Prostate gland (tissue), 2 donors: Measurements from ENCODE around the gene SPATS2. TPM values are rescaled to one million over a fixed set of nuclear protein-coding genes. Genes with fewer than 3 reads are reported as not detected.

Experiments
- DNase-seq: peaks from one replicate; pipeline ENCODE4 v3.0.0-alpha.2; 2019; ENCODE audit warnings: low spot score
- H3K27ac ChIP-seq, 2 donors: fragments of 200-600 bp; sonication (generic); 2 replicates each; pipeline ENCODE4 v1.5.1; 2017 to 2019
- H3K27me3 ChIP-seq: fragments of 200-600 bp; sonication (generic); replicated peaks from 2 replicates; pipeline ENCODE4 v1.5.1; 2019; ENCODE audit not compliant: insufficient read depth
- H3K36me3 ChIP-seq, 2 donors: fragments of 200-600 bp; sonication (generic); 1 replicate in 1 of 2; 2 replicates in 1 of 2; pipeline versions ENCODE4 v1.5.1 to v1.8.1; 2017 to 2019
- H3K4me1 ChIP-seq: fragments of 200-600 bp; sonication (generic); replicated peaks from 2 replicates; pipeline ENCODE4 v1.5.1; 2019
- H3K4me3 ChIP-seq, 2 donors: fragments of 200-600 bp; sonication (generic); 2 replicates each; pipeline ENCODE4 v1.5.1; 2017 to 2019
- H3K9me3 ChIP-seq: fragments of 200-600 bp; sonication (generic); 2 replicates; pipeline ENCODE4 v1.5.1; 2017
- CTCF ChIP-seq, 4 experiments: fragments of 200-600 bp in 2 of 4; fragments of 450-650 bp in 2 of 4; sonication (generic) in 2 of 4; IDR thresholded peaks; 1 replicate in 3 of 4; 2 replicates in 1 of 4; pipeline ENCODE4 v1.5.1; 2016 to 2019; ENCODE audit warnings: antibody characterized with exemption in 4 of 4, mild to moderate bottlenecking in 2 of 4, moderate library complexity in 2 of 4
- POLR2A ChIP-seq: fragments of 450-650 bp; IDR thresholded peaks from one replicate; pipeline ENCODE4 v1.6.1; 2016; ENCODE audit warnings: antibody characterized with exemption, mild to moderate bottlenecking
- POLR2AphosphoS5 ChIP-seq: sonication (generic); formaldehyde crosslinking; IDR thresholded peaks from one replicate; pipeline ENCODE4 v1.6.1; 2017; ENCODE audit warnings: antibody characterized with exemption
- WGBS: methylation state at CpG from one replicate; pipeline ENCODE4 v1.1.5; 2018; 5-methylcytosine and 5-hydroxymethylcytosine counted together
- intact Hi-C: fragments of 100-400 bp; cut with DNase I; formaldehyde crosslinking; loops from one replicate; pipeline ENCODE4 v1.14.2; 2022
- total RNA-seq, 2 donors: library from RNA; depleted of rRNA; stranded (reverse); fragments of >200 nt; gene quantifications; one replicate each; pipeline ENCODE4 v1.1.0, GENCODE V29; 2016

The SPATS2 gene
- total RNA-seq, 2 donors from 2014 or later = 30.1 to 34.2 TPM

- 83% methylated on average over 18 of the region's 18 CpGs for WGBS
- TF ChIP-seq POLR2AphosphoS5 (no peak), POLR2A (no peak), CTCF (IDR thresholded peaks at IDR 0.05) (no peak)
- no peak overlapping the region for H3K4me3 ChIP-seq
- no peaks in the 10 kb centered on the region for H3K9me3 ChIP-seq
- no peaks in the 10 kb centered on the region for H3K36me3 ChIP-seq
- H3K27ac ChIP-seq = no peak overlapping the region
- intact Hi-C loops = no loop called here
- H3K27me3 ChIP-seq = no peaks in the 10 kb centered on the region
- DNase-seq = no peak
- H3K4me1 ChIP-seq = no peaks in the 10 kb centered on the region
Measured at GRCh38 chr12:49388682-49389386, 21.6 kb downstream of the SPATS2 start.

GRCh38 chr12:49389387-49389703 lies 22.1 kb downstream of the SPATS2 start:
- Histone ChIP-seq H3K36me3 (no peaks in the 10 kb centered on the region), H3K9me3 (no peaks in the 10 kb centered on the region), H3K4me3 (no peak overlapping the region), H3K4me1 (no peaks in the 10 kb centered on the region), H3K27ac (no peak overlapping the region), H3K27me3 (no peaks in the 10 kb centered on the region)
- TF ChIP-seq POLR2AphosphoS5 (no peak), POLR2A (no peak), CTCF (IDR thresholded peaks at IDR 0.05) (no peak)
- WGBS = 93% methylated on average over 13 of the region's 13 CpGs
- no peak for DNase-seq
- intact Hi-C loops = no loop called here

- Histone ChIP-seq H3K27me3 (no peaks in the 10 kb centered on the region), H3K36me3 (no peaks in the 10 kb centered on the region), H3K4me3 (no peak overlapping the region), H3K9me3 (no peaks in the 10 kb centered on the region), H3K4me1 (no peaks in the 10 kb centered on the region), H3K27ac (no peak overlapping the region)
- 96% methylated on average over 1 of the region's 1 CpG for WGBS
- intact Hi-C loops = no loop called here
- TF ChIP-seq POLR2AphosphoS5 = no peak
- no peak for TF ChIP-seq POLR2A
- no peak for TF ChIP-seq CTCF (IDR thresholded peaks at IDR 0.05)
- no peak for DNase-seq
Measured at GRCh38 chr12:49397000-49397399, 29.7 kb downstream of the SPATS2 start.

GRCh38 chr12:49400304-49400703 lies 33.0 kb downstream of the SPATS2 start:
- TF ChIP-seq POLR2AphosphoS5 = no peak
- no peak for TF ChIP-seq POLR2A
- no peak for TF ChIP-seq CTCF (IDR thresholded peaks at IDR 0.05)
- H3K4me1 ChIP-seq = no peaks in the 10 kb centered on the region
- H3K36me3 ChIP-seq = no peaks in the 10 kb centered on the region
- 95% methylated on average over 1 of the region's 1 CpG for WGBS
- no peaks in the 10 kb centered on the region for H3K9me3 ChIP-seq
- DNase-seq = no peak
- intact Hi-C loops = no loop called here
- H3K27ac ChIP-seq = no peak overlapping the region
- no peaks in the 10 kb centered on the region for H3K27me3 ChIP-seq
- H3K4me3 ChIP-seq = no peak overlapping the region

GRCh38 chr12:49403971-49404450 lies 36.7 kb downstream of the SPATS2 start:
- no peaks in the 10 kb centered on the region for H3K4me1 ChIP-seq
- intact Hi-C loops = no loop called here
- DNase-seq = peak; percentile 36
- H3K4me3 ChIP-seq = no peak overlapping the region
- H3K27ac ChIP-seq = no peak overlapping the region
- no peaks in the 10 kb centered on the region for H3K27me3 ChIP-seq
- WGBS = 55% methylated on average over 5 of the region's 5 CpGs
- no peaks in the 10 kb centered on the region for H3K36me3 ChIP-seq
- TF ChIP-seq POLR2AphosphoS5 (no peak), CTCF (IDR thresholded peaks at IDR 0.05) (no peak), POLR2A (no peak)
- no peaks in the 10 kb centered on the region for H3K9me3 ChIP-seq
